ENCODE results near the gene PMIS2.
A peak's percentile ranks its signal among the peaks of the same experiment; 100 is the strongest.
"Not testable (repeated sequence)": the region's sequence is repeated elsewhere in the genome, so short reads cannot be mapped to it uniquely, and the experiment has no call there.

PMIS2 gene

GRCh38 chr19:35592226-35592625 lies 6.3 kb downstream of the PMIS2 start:
- WGBS, 2 experiments = 38 to 40% methylated on average over 8 of the region's 8 CpGs
- no peaks in the 10 kb centered on the region for H3K36me3 ChIP-seq (ENCODE audit: control insufficient read depth, insufficient read depth, low read length)

DNA sequence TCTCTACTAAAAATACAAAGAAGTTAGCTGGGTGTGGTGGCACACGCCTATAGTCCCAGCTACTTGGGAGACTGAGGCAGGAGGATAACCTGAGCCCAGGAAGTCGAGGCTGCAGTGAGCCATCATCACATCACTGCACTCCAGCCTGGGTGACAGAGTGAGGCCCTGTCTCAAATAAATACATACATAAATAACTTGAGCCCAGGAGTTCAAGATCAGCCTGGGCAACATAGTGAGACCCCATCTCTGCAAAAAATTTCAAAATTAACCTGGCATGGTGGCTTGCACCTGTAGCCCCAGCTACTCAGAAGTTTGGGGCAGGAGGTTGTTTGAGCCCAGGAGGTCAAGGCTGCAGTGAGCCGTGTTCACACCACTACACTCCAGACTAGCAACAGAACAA lies 9.1 kb downstream of the PMIS2 start:
- H3K27me3 ChIP-seq (ENCODE audit: control insufficient read depth, insufficient read depth, low read length, poor library complexity, severe bottlenecking); H3K4me3 ChIP-seq (ENCODE audit: insufficient read depth, low read depth, low read length); H3K4me1 ChIP-seq (ENCODE audit: control insufficient read depth, insufficient read depth, low read length); H3K9me3 ChIP-seq (ENCODE audit: control insufficient read depth, low read length); H3K36me3 ChIP-seq (ENCODE audit: control insufficient read depth, insufficient read depth, low read length); H3K27ac ChIP-seq (ENCODE audit: insufficient read depth, low read depth, low read length, poor library complexity, severe bottlenecking): not testable (repeated sequence)
- 84 to 85% methylated on average over 3 of the region's 3 CpGs for WGBS, 2 experiments

More at GRCh38 chr19:35592226-35592625, 6.3 kb downstream of the PMIS2 start:
- H3K9me3 ChIP-seq (ENCODE audit: control insufficient read depth, low read length) = no peaks in the 10 kb centered on the region
- H3K27ac ChIP-seq (ENCODE audit: insufficient read depth, low read depth, low read length, poor library complexity, severe bottlenecking) = no peak overlapping the region
- H3K4me1 ChIP-seq (ENCODE audit: control insufficient read depth, insufficient read depth, low read length) = no peaks in the 10 kb centered on the region
- H3K4me3 ChIP-seq (ENCODE audit: insufficient read depth, low read depth, low read length) = no peak overlapping the region
- H3K27me3 ChIP-seq (ENCODE audit: control insufficient read depth, insufficient read depth, low read length, poor library complexity, severe bottlenecking) = no peaks in the 10 kb centered on the region

DNA sequence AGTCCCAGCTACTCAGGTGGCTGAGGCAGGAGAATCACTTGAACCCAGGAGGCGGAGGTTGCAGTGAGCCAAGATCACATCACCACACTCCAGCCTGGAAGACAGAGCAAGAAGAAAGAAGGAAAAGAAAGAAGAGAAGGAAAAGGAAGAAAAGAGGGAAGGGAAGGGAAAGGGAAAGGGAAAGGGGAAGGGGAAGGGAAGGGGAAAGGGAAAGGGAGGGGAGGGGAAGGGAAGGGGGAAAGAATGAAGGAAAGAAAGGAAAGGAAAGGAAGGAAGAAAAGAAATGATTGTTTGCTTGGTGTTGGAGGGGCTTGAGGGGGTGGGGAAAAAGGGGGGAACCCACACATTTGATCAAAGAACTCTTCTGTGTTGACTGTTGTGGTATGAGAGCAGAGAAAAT lies 10.0 kb downstream of the PMIS2 start:
- Histone ChIP-seq H3K27me3 (ENCODE audit: control insufficient read depth, insufficient read depth, low read length, poor library complexity, severe bottlenecking) (no peaks in the 10 kb centered on the region), H3K9me3 (ENCODE audit: control insufficient read depth, low read length) (no peaks in the 10 kb centered on the region), H3K4me1 (ENCODE audit: control insufficient read depth, insufficient read depth, low read length) (no peaks in the 10 kb centered on the region), H3K36me3 (ENCODE audit: control insufficient read depth, insufficient read depth, low read length) (no peaks in the 10 kb centered on the region), H3K4me3 (ENCODE audit: insufficient read depth, low read depth, low read length) (no peak overlapping the region), H3K27ac (ENCODE audit: insufficient read depth, low read depth, low read length, poor library complexity, severe bottlenecking) (no peak overlapping the region)
- 78 to 100% methylated on average over 1 of the region's 1 CpG for WGBS, 2 experiments

GRCh38 chr19:35596366-35596999 lies 10.5 kb downstream of the PMIS2 start:
- no peak overlapping the region for H3K4me3 ChIP-seq (ENCODE audit: insufficient read depth, low read depth, low read length)
- no peak overlapping the region for H3K27ac ChIP-seq (ENCODE audit: insufficient read depth, low read depth, low read length, poor library complexity, severe bottlenecking)
- no peaks in the 10 kb centered on the region for H3K36me3 ChIP-seq (ENCODE audit: control insufficient read depth, insufficient read depth, low read length)
- H3K4me1 ChIP-seq (ENCODE audit: control insufficient read depth, insufficient read depth, low read length) = no peaks in the 10 kb centered on the region
- H3K9me3 ChIP-seq (ENCODE audit: control insufficient read depth, low read length) = no peaks in the 10 kb centered on the region
- H3K27me3 ChIP-seq (ENCODE audit: control insufficient read depth, insufficient read depth, low read length, poor library complexity, severe bottlenecking) = no peaks in the 10 kb centered on the region
- 88 to 90% methylated on average over 4 of the region's 4 CpGs for WGBS, 2 experiments

- no peak overlapping the region for H3K27ac ChIP-seq (ENCODE audit: insufficient read depth, low read depth, low read length, poor library complexity, severe bottlenecking)
- no peaks in the 10 kb centered on the region for H3K9me3 ChIP-seq (ENCODE audit: control insufficient read depth, low read length)
- WGBS, 2 experiments = 92 to 98% methylated on average over 3 of the region's 3 CpGs
- no peaks in the 10 kb centered on the region for H3K4me1 ChIP-seq (ENCODE audit: control insufficient read depth, insufficient read depth, low read length)
- H3K27me3 ChIP-seq (ENCODE audit: control insufficient read depth, insufficient read depth, low read length, poor library complexity, severe bottlenecking) = no peaks in the 10 kb centered on the region
- H3K4me3 ChIP-seq (ENCODE audit: insufficient read depth, low read depth, low read length) = no peak overlapping the region
- H3K36me3 ChIP-seq (ENCODE audit: control insufficient read depth, insufficient read depth, low read length) = no peaks in the 10 kb centered on the region
These were observed 16.0 kb downstream of the PMIS2 start for GRCh38 chr19:35601971-35602370.

GRCh38 chr19:35604436-35604835 lies 18.5 kb downstream of the PMIS2 start:
- 81 to 83% methylated on average over 4 of the region's 4 CpGs for WGBS, 2 experiments
- not testable (repeated sequence) for H3K4me3 ChIP-seq (ENCODE audit: insufficient read depth, low read depth, low read length); H3K9me3 ChIP-seq (ENCODE audit: control insufficient read depth, low read length); H3K36me3 ChIP-seq (ENCODE audit: control insufficient read depth, insufficient read depth, low read length); H3K27ac ChIP-seq (ENCODE audit: insufficient read depth, low read depth, low read length, poor library complexity, severe bottlenecking); H3K4me1 ChIP-seq (ENCODE audit: control insufficient read depth, insufficient read depth, low read length); H3K27me3 ChIP-seq (ENCODE audit: control insufficient read depth, insufficient read depth, low read length, poor library complexity, severe bottlenecking)

DNA sequence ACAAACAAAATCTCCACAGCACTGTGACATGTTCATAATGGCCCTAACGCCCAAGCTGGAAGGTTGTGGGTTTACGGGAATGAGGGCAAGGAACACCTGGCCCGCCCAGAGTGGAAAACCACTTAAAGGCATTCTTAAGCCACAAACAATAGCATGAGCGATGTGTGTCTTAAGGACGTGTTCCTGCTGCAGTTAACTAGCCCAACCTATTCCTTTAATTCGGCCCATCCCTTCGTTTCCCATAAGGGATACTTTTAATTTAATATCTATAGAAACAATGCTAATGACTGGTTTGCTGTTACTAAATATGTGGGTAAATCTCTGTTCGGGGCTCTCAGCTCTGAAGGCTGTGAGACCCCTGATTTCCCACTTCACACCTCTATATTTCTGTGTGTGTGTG lies 21.2 kb downstream of the PMIS2 start:
- H3K4me1 ChIP-seq (ENCODE audit: control insufficient read depth, insufficient read depth, low read length); H3K27me3 ChIP-seq (ENCODE audit: control insufficient read depth, insufficient read depth, low read length, poor library complexity, severe bottlenecking); H3K4me3 ChIP-seq (ENCODE audit: insufficient read depth, low read depth, low read length); H3K27ac ChIP-seq (ENCODE audit: insufficient read depth, low read depth, low read length, poor library complexity, severe bottlenecking); H3K36me3 ChIP-seq (ENCODE audit: control insufficient read depth, insufficient read depth, low read length); H3K9me3 ChIP-seq (ENCODE audit: control insufficient read depth, low read length): not testable (repeated sequence)
- 85 to 96% methylated on average over 5 to 7 of the region's 8 CpGs for WGBS, 2 experiments

- H3K27ac ChIP-seq (ENCODE audit: insufficient read depth, low read depth, low read length, poor library complexity, severe bottlenecking) = no peak overlapping the region
- H3K4me3 ChIP-seq (ENCODE audit: insufficient read depth, low read depth, low read length) = no peak overlapping the region
- H3K36me3 ChIP-seq (ENCODE audit: control insufficient read depth, insufficient read depth, low read length) = no peaks in the 10 kb centered on the region
- no peaks in the 10 kb centered on the region for H3K9me3 ChIP-seq (ENCODE audit: control insufficient read depth, low read length)
- 74 to 79% methylated on average over 3 of the region's 3 CpGs for WGBS, 2 experiments
- H3K27me3 ChIP-seq (ENCODE audit: control insufficient read depth, insufficient read depth, low read length, poor library complexity, severe bottlenecking) = peaks cover 5% of the 10 kb centered on the region
- peaks cover 4% of the 10 kb centered on the region for H3K4me1 ChIP-seq (ENCODE audit: control insufficient read depth, insufficient read depth, low read length)
These were observed 21.7 kb downstream of the PMIS2 start for GRCh38 chr19:35607661-35608060.

- 83 to 85% methylated on average over 2 of the region's 2 CpGs for WGBS, 2 experiments
These were observed 22.3 kb downstream of the PMIS2 start for GRCh38 chr19:35608251-35608650.

DNA sequence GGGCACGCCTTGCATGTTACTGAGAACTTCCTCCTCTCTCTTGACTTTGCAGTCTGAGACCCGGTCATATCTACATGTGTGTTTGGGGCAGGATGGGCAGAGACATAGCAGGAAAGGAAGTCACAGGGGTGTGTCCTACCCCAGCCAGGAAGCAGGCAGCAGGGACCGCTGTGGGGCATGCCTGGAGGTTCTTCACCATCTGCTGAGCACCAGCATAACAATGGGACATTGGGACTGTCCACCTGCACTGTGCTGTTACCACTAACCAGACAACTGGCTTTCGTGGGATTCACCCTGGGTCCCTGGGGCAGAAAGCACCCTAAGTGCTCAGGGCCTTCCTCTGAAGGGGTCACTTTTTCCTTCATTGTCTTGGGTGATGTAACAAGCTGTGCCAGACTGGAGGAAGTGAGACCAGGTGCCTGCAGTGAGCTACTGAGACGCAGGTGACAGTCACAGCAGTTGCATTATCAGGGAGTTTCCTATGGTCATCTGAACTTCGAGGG lies 23.9 kb downstream of the PMIS2 start:
- peaks cover 5% of the 10 kb centered on the region for H3K27me3 ChIP-seq (ENCODE audit: control insufficient read depth, insufficient read depth, low read length, poor library complexity, severe bottlenecking)
- H3K9me3 ChIP-seq (ENCODE audit: control insufficient read depth, low read length) = no peaks in the 10 kb centered on the region
- no peak overlapping the region for H3K27ac ChIP-seq (ENCODE audit: insufficient read depth, low read depth, low read length, poor library complexity, severe bottlenecking)
- peaks cover 5% of the 10 kb centered on the region for H3K36me3 ChIP-seq (ENCODE audit: control insufficient read depth, insufficient read depth, low read length)
- 83 to 87% methylated on average over 6 of the region's 6 CpGs for WGBS, 2 experiments
- H3K4me3 ChIP-seq (ENCODE audit: insufficient read depth, low read depth, low read length) = no peak overlapping the region
- H3K4me1 ChIP-seq (ENCODE audit: control insufficient read depth, insufficient read depth, low read length) = peaks cover 4% of the 10 kb centered on the region

More at GRCh38 chr19:35608251-35608650, 22.3 kb downstream of the PMIS2 start:
- Histone ChIP-seq H3K4me1 (ENCODE audit: control insufficient read depth, insufficient read depth, low read length) (peaks cover 4% of the 10 kb centered on the region), H3K36me3 (ENCODE audit: control insufficient read depth, insufficient read depth, low read length) (no peaks in the 10 kb centered on the region), H3K27me3 (ENCODE audit: control insufficient read depth, insufficient read depth, low read length, poor library complexity, severe bottlenecking) (peaks cover 5% of the 10 kb centered on the region), H3K9me3 (ENCODE audit: control insufficient read depth, low read length) (no peaks in the 10 kb centered on the region), H3K4me3 (ENCODE audit: insufficient read depth, low read depth, low read length) (no peak overlapping the region), H3K27ac (ENCODE audit: insufficient read depth, low read depth, low read length, poor library complexity, severe bottlenecking) (no peak overlapping the region)

DNA sequence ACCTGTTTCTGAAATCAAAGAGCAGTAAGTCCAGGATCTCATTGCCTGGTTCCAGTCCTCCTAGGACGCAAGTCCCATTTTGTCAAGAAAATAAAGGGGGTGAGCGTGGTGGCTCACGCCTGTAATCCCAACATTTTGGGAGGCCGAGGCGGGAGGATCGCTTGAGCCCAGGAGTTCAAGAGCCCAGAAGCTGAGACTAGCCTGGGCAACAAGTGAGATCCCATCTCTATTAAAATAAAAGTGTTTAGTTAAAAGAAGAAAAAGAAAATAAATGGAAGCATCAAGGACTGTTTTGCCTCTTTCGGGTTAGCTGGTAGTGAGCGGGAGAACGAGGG lies 26.2 kb downstream of the PMIS2 start:
- peaks cover 4% of the 10 kb centered on the region for H3K4me1 ChIP-seq (ENCODE audit: control insufficient read depth, insufficient read depth, low read length)
- peak overlapping the region; percentile 94 for H3K4me3 ChIP-seq (ENCODE audit: insufficient read depth, low read depth, low read length)
- peaks cover 16% of the 10 kb centered on the region for H3K36me3 ChIP-seq (ENCODE audit: control insufficient read depth, insufficient read depth, low read length)
- no peaks in the 10 kb centered on the region for H3K9me3 ChIP-seq (ENCODE audit: control insufficient read depth, low read length)
- no peak overlapping the region for H3K27ac ChIP-seq (ENCODE audit: insufficient read depth, low read depth, low read length, poor library complexity, severe bottlenecking)
- 53 to 57% methylated on average over 9 of the region's 9 CpGs for WGBS, 2 experiments
- peaks cover 5% of the 10 kb centered on the region for H3K27me3 ChIP-seq (ENCODE audit: control insufficient read depth, insufficient read depth, low read length, poor library complexity, severe bottlenecking)

Measured in ectodermal cell (in vitro differentiated cells).